Small intestine (tissue), 7 donors: Measurements from ENCODE around the gene CACYBP. TPM values are rescaled to one million over a fixed set of nuclear protein-coding genes. Genes with fewer than 3 reads are reported as not detected.
"Not testable (repeated sequence)": the region's sequence is repeated elsewhere in the genome, so short reads cannot be mapped to it uniquely, and the experiment has no call there.

ENCODE experiments used
- DNase-seq, 2 donors: peaks; one replicate each; pipeline versions ENCODE4 v3.0.0 to v3.0.0-alpha.2; 2013
- FAIRE-seq: peaks from 2 replicates; lab custom pipeline; 2012; peaks lifted over from hg19 to GRCh38; lab: Jason Lieb, UNC
- H3K27ac ChIP-seq, 3 donors: one replicate each; pipeline ENCODE4 v1.5.1; 2013; ENCODE audit warnings: low read length in 2 of 3, mild to moderate bottlenecking in 2 of 3, control low read depth in 1 of 3, inconsistent platforms in 1 of 3, low read depth in 1 of 3, moderate library complexity in 1 of 3
- H3K27me3 ChIP-seq, 3 donors: one replicate each; pipeline ENCODE4 v1.6.1; 2013; ENCODE audit warnings: low read length in 3 of 3, inconsistent platforms in 1 of 3; ENCODE audit not compliant: control insufficient read depth in 3 of 3, insufficient read depth in 3 of 3
- H3K36me3 ChIP-seq, 3 donors: one replicate each; pipeline ENCODE4 v1.6.1; 2013; ENCODE audit warnings: low read length in 3 of 3, inconsistent platforms in 1 of 3, low read depth in 1 of 3, mild to moderate bottlenecking in 1 of 3, moderate library complexity in 1 of 3; ENCODE audit not compliant: control insufficient read depth in 3 of 3, insufficient read depth in 2 of 3
- H3K4me1 ChIP-seq, 3 donors: one replicate each; pipeline ENCODE4 v1.6.1; 2013; ENCODE audit warnings: low read length in 2 of 3, inconsistent platforms in 1 of 3, low read depth in 1 of 3, mild to moderate bottlenecking in 1 of 3, moderate library complexity in 1 of 3; ENCODE audit not compliant: control insufficient read depth in 3 of 3, insufficient read depth in 2 of 3
- H3K4me3 ChIP-seq, 3 donors: one replicate each; pipeline ENCODE4 v1.5.1; 2013; ENCODE audit warnings: low read length in 3 of 3, control low read depth in 1 of 3, inconsistent platforms in 1 of 3, low read depth in 1 of 3, mild to moderate bottlenecking in 1 of 3, moderate library complexity in 1 of 3
- H3K9me3 ChIP-seq, 2 donors: one replicate each; pipeline ENCODE4 v1.6.1; 2013; ENCODE audit warnings: low read depth in 1 of 2, low read length in 1 of 2; ENCODE audit not compliant: control insufficient read depth in 2 of 2, insufficient read depth in 1 of 2
- WGBS, 3 donors: extraction: QIAGEN DNeasy Blood & Tissue Kit; methylation state at CpG; one replicate each; pipeline ENCODE4 v1.1.7; 2013; 5-methylcytosine and 5-hydroxymethylcytosine counted together
- polyA plus RNA-seq, 4 donors: library from polyadenylated mRNA; stranded (reverse) in 3 of 4; unstranded in 1 of 4; fragments of 200-250 nt in 3 of 4; fragments of 120-200 nt in 1 of 4; gene quantifications; one replicate each; pipeline versions ENCODE4 v1.2.1 to v1.2.3, GENCODE V29; 2013
- donor health status: healthy with polysubstance abuse.
- donor health status: control.
- donor health status: control.
- donor health status: Bipolar disorder and iron deficiency.
- donor health status: healthy.

The CACYBP gene
- polyA plus RNA-seq, 4 donors: 42.4 to 99.8 (median 73.2) TPM

DNA sequence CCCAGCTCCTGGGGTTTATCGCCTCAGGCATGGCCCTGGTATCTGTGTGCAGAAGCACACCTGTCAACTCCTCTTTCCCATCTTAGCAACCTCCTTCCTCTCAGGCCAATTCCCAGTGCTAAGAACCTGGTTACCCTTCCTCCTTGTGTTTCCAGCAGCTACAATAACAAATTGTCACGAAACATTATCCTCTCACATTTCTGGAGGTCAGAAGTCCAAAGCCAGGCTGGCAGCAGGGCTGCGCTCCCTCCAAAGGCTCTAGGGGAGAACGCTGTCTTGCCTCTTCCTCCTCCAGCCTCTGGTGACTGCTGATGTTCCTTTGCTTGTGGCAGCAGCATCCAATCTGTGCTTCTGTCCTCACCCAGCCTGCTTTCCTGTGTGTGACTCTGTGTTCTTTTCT lies 34.2 kb downstream of the CACYBP start:
- DNase-seq (peak in 1 of 2 donors; percentile 9), FAIRE-seq (no peak)
- no peaks in the 10 kb centered on the region for H3K27me3 ChIP-seq
- no peak overlapping the region for H3K4me3 ChIP-seq
- no peak overlapping the region for H3K27ac ChIP-seq
- no peaks in the 10 kb centered on the region for H3K36me3 ChIP-seq
- WGBS, 3 donors: 66 to 79% (median 69%) methylated on average over 4 of the region's 4 CpGs
- H3K4me1 ChIP-seq: peaks cover 0 to 6% (median 0%) of the 10 kb centered on the region in 3 donors
- no peaks in the 10 kb centered on the region for H3K9me3 ChIP-seq

DNA sequence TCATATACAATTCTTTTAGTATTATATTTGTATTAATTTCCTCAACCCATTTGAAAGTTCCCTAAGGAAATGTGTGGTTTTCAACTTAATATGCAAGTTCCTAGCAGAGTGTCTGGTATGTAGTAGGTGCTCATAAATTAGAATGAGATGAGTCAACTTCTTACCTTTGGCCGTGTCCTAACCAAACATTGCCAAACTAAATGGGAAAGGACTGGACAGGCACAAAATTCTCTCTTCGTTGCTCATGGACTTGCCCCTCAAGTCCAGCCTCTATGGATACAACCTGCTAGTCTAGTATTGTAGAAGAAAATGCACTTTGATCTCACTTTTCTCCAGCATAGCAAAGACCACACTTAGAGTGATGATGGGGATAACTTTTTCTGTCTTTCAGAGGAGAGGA lies 35.0 kb downstream of the CACYBP start:
- WGBS, 3 donors: 46 to 61% (median 53%) methylated on average over 2 of the region's 2 CpGs
- Histone ChIP-seq H3K4me3 (no peak overlapping the region), H3K27ac (no peak overlapping the region), H3K9me3 (no peaks in the 10 kb centered on the region), H3K27me3 (no peaks in the 10 kb centered on the region), H3K4me1 (no peaks in the 10 kb centered on the region), H3K36me3 (no peaks in the 10 kb centered on the region)
- DNase-seq (no peak), FAIRE-seq (no peak)

DNA sequence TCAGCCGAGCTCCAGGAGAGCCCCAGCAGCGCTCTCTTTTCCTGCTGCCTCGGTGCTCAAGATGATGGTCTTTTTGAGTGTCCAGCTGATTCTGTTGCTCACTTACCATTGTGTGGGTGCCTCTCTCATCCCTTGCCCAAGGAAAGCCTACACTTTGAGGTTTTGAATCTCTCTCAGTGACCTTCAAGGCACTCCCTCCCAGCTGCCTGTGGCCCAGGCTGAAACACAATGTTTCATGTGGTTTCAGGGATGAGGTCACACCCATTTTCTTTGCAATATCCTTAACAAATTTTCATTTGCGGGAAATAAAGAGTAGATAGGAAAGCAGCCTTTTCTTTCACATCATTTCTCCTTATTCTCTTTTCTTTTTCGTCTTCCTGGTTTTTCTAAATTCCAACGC lies 36.1 kb downstream of the CACYBP start:
- H3K4me1 ChIP-seq: no peaks in the 10 kb centered on the region
- WGBS, 3 donors: 91 to 94% (median 92%) methylated on average over 6 of the region's 6 CpGs
- no peaks in the 10 kb centered on the region for H3K36me3 ChIP-seq
- no peaks in the 10 kb centered on the region for H3K27me3 ChIP-seq
- FAIRE-seq (no peak), DNase-seq (no peak)
- no peak overlapping the region for H3K27ac ChIP-seq
- no peaks in the 10 kb centered on the region for H3K9me3 ChIP-seq
- H3K4me3 ChIP-seq: no peak overlapping the region

DNA sequence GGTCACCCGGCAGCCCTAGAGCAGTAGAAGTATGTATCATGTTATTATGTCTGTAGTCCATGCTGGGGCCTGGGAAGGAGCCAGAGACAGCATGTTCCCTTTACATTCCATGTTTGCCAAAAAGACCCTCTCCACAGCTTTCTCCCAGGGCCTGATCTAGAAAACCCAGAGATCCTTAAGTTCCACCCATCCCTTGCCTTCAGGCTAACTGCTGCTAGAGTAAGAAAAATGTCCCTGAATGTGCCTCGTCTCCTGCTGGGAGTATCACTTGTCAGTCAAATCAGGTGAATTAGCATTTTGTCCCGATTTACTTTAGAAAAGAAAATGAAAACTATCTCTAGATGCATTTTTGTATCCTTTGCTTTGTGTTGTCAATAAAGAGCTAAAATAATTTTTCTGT lies 36.7 kb downstream of the CACYBP start:
- H3K4me1 ChIP-seq: no peaks in the 10 kb centered on the region
- H3K27ac ChIP-seq: no peak overlapping the region
- no peaks in the 10 kb centered on the region for H3K9me3 ChIP-seq
- H3K36me3 ChIP-seq: no peaks in the 10 kb centered on the region
- FAIRE-seq (no peak), DNase-seq (no peak)
- no peak overlapping the region for H3K4me3 ChIP-seq
- no peaks in the 10 kb centered on the region for H3K27me3 ChIP-seq
- 61 to 68% (median 65%) methylated on average over 3 of the region's 3 CpGs for WGBS, 3 donors

DNA sequence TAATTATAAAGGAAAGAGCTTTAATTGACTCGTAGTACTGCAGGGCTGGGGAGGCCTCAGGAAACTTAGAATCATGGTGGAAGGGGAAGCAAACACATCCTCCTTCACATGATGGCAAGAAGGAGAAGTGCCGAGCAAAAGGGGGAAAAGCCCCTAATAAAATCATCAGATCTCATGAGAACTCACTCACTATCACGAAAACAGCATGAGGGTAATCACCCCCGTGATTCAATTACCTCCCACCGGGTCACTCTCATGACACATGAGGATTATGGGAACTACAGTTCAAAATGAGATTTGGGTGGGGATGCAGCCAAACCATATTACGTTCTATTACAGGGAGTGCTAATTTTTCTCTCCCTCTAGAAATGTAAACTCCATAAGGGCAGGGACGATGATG lies 37.7 kb downstream of the CACYBP start:
- H3K27ac ChIP-seq: no peak overlapping the region
- no peaks in the 10 kb centered on the region for H3K36me3 ChIP-seq
- no peaks in the 10 kb centered on the region for H3K27me3 ChIP-seq
- DNase-seq (no peak), FAIRE-seq (no peak)
- H3K9me3 ChIP-seq: no peaks in the 10 kb centered on the region
- no peaks in the 10 kb centered on the region for H3K4me1 ChIP-seq
- no peak overlapping the region for H3K4me3 ChIP-seq
- 53 to 61% (median 61%) methylated on average over 7 of the region's 7 CpGs for WGBS, 3 donors

DNA sequence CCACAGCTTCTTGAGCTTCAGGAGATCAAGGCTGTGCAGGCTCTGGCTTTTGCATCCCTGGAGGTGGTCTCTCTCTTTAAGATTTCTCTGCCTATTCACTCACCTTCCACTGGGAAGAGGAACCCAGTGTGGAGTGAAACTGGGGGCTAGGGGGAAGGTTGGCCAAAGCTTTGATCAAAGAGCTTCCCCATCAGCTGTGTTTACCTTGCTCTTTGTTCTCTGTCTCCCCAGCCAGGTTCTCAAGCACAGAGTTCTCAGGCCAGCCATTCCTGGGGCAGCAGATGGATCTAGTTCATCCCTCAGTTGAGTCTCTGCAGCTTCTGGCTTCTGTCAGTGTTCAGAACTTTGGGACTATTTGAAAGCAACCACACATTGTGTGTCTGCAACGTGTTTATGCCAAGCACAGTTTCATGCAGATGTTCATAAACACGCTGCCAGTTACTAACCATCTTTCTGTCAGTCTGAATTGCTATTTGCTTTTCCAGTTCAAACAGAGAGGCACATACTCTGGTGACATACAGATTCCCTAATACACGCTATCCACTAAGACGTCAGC lies 40.7 kb downstream of the CACYBP start:
- no peaks in the 10 kb centered on the region for H3K4me1 ChIP-seq
- no peaks in the 10 kb centered on the region for H3K9me3 ChIP-seq
- whole genome bisulfite sequencing, 3 donors: 52 to 70% (median 67%) methylated on average over 4 of the region's 4 CpGs
- H3K36me3 ChIP-seq: no peaks in the 10 kb centered on the region
- no peak overlapping the region for H3K27ac ChIP-seq
- H3K4me3 ChIP-seq: no peak overlapping the region
- no peak for FAIRE-seq
- no peak for DNase-seq
- H3K27me3 ChIP-seq: no peaks in the 10 kb centered on the region

DNA sequence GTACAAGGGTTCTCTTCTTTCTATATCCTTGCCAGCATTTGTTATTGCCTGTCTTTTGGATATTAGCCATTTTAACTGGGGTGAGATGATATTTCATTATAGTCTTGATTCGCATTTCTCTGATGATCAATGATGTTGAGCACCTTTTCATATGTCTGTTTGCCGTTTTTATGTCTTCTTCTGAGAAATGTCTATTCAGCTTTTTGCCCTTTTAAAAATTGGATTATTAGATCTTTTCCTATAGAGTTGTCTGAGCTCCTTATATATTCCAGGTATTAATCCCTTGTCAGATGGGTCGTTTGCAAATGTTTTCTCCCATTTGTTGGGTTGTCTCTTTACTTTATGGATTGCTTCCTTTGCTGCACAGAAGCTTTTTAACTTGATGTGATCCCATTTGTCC lies 42.9 kb downstream of the CACYBP start:
- Histone ChIP-seq H3K4me1 (no peaks in the 10 kb centered on the region), H3K27me3 (no peaks in the 10 kb centered on the region), H3K4me3 (no peak overlapping the region), H3K36me3 (no peaks in the 10 kb centered on the region), H3K27ac (no peak overlapping the region), H3K9me3 (no peaks in the 10 kb centered on the region)
- no peak for DNase-seq
- FAIRE-seq: no peak
- WGBS, 3 donors: 69 to 75% (median 74%) methylated on average over 3 of the region's 3 CpGs

DNA sequence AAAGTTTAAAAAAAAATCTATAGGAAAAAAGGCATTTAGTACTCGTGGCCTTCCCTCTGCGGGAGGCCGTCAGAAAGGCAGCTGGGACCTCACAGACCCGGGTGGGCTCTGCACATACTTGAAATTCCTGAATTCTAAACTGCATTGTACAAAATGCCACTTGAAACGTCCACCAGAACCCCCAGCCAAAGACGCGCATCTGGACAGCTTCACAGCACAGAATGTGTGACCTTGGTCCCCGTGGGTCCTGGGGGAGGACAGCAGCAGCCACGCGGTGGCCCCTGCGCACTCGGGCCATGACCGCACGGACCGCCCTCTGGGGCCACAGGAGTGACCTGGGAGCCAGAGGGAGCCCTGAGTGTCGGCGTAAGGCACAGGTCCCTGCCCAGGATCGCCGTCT lies 44.1 kb downstream of the CACYBP start:
- FAIRE-seq: no peak
- no peak for DNase-seq
- 65 to 76% (median 75%) methylated on average over 19 of the region's 19 CpGs for WGBS, 3 donors
- Histone ChIP-seq H3K27me3 (no peaks in the 10 kb centered on the region), H3K36me3 (no peaks in the 10 kb centered on the region), H3K4me3 (no peak overlapping the region), H3K27ac (no peak overlapping the region), H3K9me3 (no peaks in the 10 kb centered on the region), H3K4me1 (no peaks in the 10 kb centered on the region)

DNA sequence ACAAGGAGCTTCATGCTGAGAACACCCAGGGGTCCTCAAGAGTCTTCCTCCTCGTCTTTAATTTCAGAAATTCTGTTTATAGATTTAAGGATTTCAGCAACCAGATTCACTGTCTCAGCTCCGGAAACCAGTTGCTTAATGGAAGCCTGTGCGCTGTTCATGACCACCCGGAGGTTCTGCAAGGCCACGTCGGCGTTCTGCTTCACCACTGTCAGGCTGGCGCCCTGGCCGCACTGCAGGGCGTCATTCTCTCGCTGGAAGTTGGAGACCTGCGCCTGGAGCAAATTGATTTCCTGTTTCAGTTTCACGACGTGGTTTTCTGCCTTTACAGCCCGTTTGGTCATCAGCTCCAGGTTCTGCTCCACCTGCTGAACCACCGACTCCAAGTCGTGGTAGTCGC lies 44.8 kb downstream of the CACYBP start:
- DNase-seq, H3K9me3 ChIP-seq, H3K4me1 ChIP-seq, H3K27ac ChIP-seq, FAIRE-seq, H3K27me3 ChIP-seq, H3K4me3 ChIP-seq, H3K36me3 ChIP-seq: not testable (repeated sequence)
- WGBS, 3 donors: 82 to 89% (median 87%) methylated on average over 18 of the region's 18 CpGs
